DOHH2 (cell line): ENCODE data around the gene ZNHIT1.

Experiments
- H3F3A ChIP-seq: fragments of 200-600 bp; sonication (generic), shearing (Covaris generic); 2 replicates; pipeline ENCODE4 v1.6.0; 2016; ENCODE audit warnings: antibody characterized with exemption, mild to moderate bottlenecking; ENCODE audit not compliant: control insufficient read depth, insufficient read depth
- H3K27ac ChIP-seq: fragments of 200-600 bp; sonication (generic); 2 replicates; pipeline ENCODE4 v1.5.1; 2014; ENCODE audit warnings: low read depth, mild to moderate bottlenecking, low read length, moderate library complexity
- H3K27me3 ChIP-seq: fragments of 200-600 bp; sonication (generic); 2 replicates; pipeline ENCODE4 v1.6.1; 2014; ENCODE audit warnings: mild to moderate bottlenecking, low read length, mixed read lengths; ENCODE audit not compliant: control insufficient read depth
- H3K36me3 ChIP-seq: fragments of 200-600 bp; sonication (generic); 2 replicates; pipeline ENCODE4 v1.6.1; 2014; ENCODE audit warnings: mild to moderate bottlenecking, low read length, moderate library complexity, mixed read lengths; ENCODE audit not compliant: control insufficient read depth
- H3K4me1 ChIP-seq: fragments of 200-600 bp; sonication (generic); 2 replicates; pipeline ENCODE4 v1.6.1; 2014; ENCODE audit warnings: mild to moderate bottlenecking, low read length, mixed read lengths; ENCODE audit not compliant: control insufficient read depth
- H3K4me2 ChIP-seq: fragments of 200-600 bp; sonication (generic); 2 replicates; pipeline ENCODE4 v1.6.0; 2014; ENCODE audit warnings: mild to moderate bottlenecking, low read length, moderate library complexity
- H3K4me3 ChIP-seq: fragments of 200-600 bp; sonication (generic); 2 replicates; pipeline ENCODE4 v1.5.1; 2014; ENCODE audit warnings: mild to moderate bottlenecking, low read length, mixed read lengths
- H3K79me2 ChIP-seq: fragments of 200-600 bp; sonication (generic); 2 replicates; pipeline ENCODE4 v1.6.1; 2014; ENCODE audit warnings: mild to moderate bottlenecking, low read length, mixed read lengths; ENCODE audit not compliant: control insufficient read depth
- H3K9me2 ChIP-seq: fragments of 200-600 bp; sonication (generic); replicated peaks from 2 replicates; pipeline ENCODE4 v1.6.1; 2014; ENCODE audit warnings: mild to moderate bottlenecking, low read length, mixed read lengths; ENCODE audit not compliant: control insufficient read depth
- H3K9me3 ChIP-seq: fragments of 200-600 bp; sonication (generic); 2 replicates; pipeline ENCODE4 v1.6.1; 2014; ENCODE audit warnings: antibody characterized with exemption, low read length, mixed read lengths; ENCODE audit not compliant: control insufficient read depth, insufficient read depth
- H4K20me1 ChIP-seq: fragments of 200-600 bp; sonication (generic); 2 replicates; pipeline ENCODE4 v1.6.0; 2014; ENCODE audit warnings: low read depth, mild to moderate bottlenecking, antibody characterized with exemption, low read length, moderate library complexity; ENCODE audit not compliant: control insufficient read depth, insufficient read depth
- EZH2phosphoT487 ChIP-seq: fragments of 200-600 bp; sonication (generic); IDR thresholded peaks from 2 replicates; pipeline ENCODE4 v1.6.1; 2017; ENCODE audit warnings: borderline replicate concordance, mild to moderate bottlenecking, antibody characterized with exemption, low read length, moderate library complexity, mixed read lengths
- TF ChIP-seq, protein P1 (sequence below): fragments of 200-600 bp; sonication (generic); IDR thresholded peaks from one replicate; pipeline ENCODE4 v1.5.1; 2014; ENCODE audit warnings: antibody characterized with exemption, mild to moderate bottlenecking, low read depth, low read length; ENCODE audit not compliant: poor library complexity, severe bottlenecking

Gene ZNHIT1

DNA sequence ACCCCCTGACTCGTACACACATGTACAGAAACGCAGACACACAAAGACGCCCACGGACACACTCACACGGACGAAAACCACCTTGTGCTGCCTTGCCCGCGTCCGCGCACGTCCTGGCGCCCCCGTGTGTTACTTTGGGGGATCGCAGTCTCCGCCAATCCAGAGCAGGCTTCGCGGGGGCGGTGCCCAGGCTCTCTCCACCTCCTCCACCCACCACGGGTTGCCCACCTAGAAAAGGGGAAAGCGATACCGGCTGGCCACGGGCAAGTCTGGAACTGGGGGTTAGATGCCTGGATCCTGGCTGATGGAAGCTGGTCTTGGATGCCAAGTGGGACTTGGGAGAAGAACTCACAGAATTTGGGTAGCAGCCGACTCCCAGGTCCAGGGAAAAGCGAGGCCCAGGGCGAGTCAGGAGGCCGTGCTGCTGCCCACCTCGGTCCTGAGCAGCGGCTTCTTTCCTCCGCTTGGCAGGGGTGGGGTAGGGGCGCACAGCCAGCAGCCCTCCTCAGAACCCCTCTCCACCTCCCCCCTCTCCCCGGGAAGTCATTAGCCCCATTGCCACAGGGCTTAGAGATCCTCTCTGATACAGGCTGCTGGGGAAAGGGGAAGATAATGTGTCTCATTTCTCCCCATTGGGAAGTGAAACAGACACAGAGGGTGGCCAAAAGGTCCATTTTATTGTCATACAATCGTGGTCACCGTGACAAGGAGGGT is 48.0 kb upstream of the ZNHIT1 start:
- Histone ChIP-seq H3K27me3 (peaks cover 76% of the 10 kb centered on the region), H3K9me2 (no peaks in the 10 kb centered on the region), H4K20me1 (peaks cover 26% of the 10 kb centered on the region), H3K4me3 (no peak overlapping the region), H3K9me3 (no peaks in the 10 kb centered on the region), H3K79me2 (no peaks in the 10 kb centered on the region), H3F3A (peaks cover 3% of the 10 kb centered on the region; the same call in 1 of the 2 replicates), H3K4me2 (peak overlapping the region; percentile 9), H3K36me3 (no peaks in the 10 kb centered on the region), H3K27ac (no peak overlapping the region), H3K4me1 (peaks cover 50% of the 10 kb centered on the region)
- TF ChIP-seq EZH2phosphoT487, result peak; percentile 77; the same call in 1 of the 2 replicates
- TF ChIP-seq, protein P1, sequence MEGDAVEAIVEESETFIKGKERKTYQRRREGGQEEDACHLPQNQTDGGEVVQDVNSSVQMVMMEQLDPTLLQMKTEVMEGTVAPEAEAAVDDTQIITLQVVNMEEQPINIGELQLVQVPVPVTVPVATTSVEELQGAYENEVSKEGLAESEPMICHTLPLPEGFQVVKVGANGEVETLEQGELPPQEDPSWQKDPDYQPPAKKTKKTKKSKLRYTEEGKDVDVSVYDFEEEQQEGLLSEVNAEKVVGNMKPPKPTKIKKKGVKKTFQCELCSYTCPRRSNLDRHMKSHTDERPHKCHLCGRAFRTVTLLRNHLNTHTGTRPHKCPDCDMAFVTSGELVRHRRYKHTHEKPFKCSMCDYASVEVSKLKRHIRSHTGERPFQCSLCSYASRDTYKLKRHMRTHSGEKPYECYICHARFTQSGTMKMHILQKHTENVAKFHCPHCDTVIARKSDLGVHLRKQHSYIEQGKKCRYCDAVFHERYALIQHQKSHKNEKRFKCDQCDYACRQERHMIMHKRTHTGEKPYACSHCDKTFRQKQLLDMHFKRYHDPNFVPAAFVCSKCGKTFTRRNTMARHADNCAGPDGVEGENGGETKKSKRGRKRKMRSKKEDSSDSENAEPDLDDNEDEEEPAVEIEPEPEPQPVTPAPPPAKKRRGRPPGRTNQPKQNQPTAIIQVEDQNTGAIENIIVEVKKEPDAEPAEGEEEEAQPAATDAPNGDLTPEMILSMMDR, result peak; percentile 100

DNA sequence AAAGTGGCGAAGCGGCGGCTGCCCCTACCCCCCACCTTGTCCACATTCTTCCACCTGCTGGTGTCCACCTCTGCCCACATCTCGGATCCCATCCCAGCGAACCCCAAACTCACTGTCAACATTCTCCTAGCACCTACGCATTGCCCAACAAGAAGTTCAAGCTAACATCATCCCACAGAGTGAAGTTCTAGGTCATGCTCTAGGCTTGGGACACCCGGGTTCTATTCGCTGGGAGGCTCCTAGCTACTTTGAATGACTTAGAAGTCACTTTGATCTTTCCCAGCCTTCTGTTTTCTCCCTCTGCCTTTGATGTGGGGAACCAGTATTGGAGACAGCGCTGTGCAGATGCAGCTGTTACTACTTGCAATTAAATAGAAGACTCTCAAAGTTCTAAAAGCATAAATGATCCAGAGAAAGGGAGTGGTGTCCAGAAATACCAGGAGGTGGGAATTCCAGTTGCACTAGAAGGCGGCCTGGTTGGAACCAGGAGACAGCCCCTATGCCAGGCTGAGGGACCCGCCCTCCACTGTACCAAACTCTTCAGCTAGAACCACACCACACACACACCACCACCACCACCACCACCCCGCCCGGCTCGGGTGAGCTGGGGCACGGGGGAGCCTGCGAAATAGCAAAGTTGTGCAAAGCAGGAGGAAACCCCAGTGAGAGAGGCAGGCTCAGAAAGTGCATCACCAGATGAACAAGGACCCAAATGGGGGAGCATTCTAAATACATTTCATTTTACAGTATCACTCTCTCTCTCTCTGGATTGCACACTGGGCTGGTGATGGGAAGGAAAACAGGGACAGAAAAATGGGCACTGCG is 47.1 kb upstream of the ZNHIT1 start:
- no peaks in the 10 kb centered on the region for H3K36me3 ChIP-seq
- H3K4me1 ChIP-seq, result peaks cover 42% of the 10 kb centered on the region
- H3F3A ChIP-seq, result peaks cover 3% of the 10 kb centered on the region; the same call in 1 of the 2 replicates
- H3K4me2 ChIP-seq, result no peak overlapping the region
- no peak overlapping the region for H3K27ac ChIP-seq
- H3K9me2 ChIP-seq, result no peaks in the 10 kb centered on the region
- H3K4me3 ChIP-seq, result no peak overlapping the region
- H3K27me3 ChIP-seq, result peaks cover 79% of the 10 kb centered on the region
- TF ChIP-seq, protein P1, result no peak
- TF ChIP-seq EZH2phosphoT487, result peak; percentile 89; the same call in 1 of the 2 replicates
- H3K79me2 ChIP-seq, result no peaks in the 10 kb centered on the region
- H3K9me3 ChIP-seq, result no peaks in the 10 kb centered on the region
- peaks cover 22% of the 10 kb centered on the region for H4K20me1 ChIP-seq

DNA sequence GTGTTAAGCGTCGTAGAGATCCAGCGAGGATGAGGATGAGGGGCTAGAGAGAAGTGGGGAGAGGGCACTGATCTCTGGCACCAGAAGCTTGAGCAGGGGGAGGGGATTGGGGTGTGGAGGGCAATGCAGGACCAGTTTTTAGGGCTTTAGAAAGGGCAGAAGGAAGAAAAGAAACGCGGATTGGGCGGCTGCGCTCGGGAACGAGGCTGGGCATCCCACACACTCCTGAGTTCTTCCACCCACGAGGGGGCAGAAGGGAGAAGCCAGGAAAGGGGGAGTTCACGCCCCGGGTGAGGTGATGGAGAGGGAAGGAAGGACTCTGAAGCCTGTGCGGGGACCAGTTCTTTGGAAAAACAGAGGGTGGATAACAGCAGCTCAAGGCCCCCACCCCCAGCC is 46.5 kb upstream of the ZNHIT1 start:
- Histone ChIP-seq H3K27ac (no peak overlapping the region), H3K4me3 (no peak overlapping the region), H3K27me3 (peaks cover 76% of the 10 kb centered on the region), H3K9me2 (no peaks in the 10 kb centered on the region), H3K36me3 (no peaks in the 10 kb centered on the region), H3K4me1 (peaks cover 36% of the 10 kb centered on the region), H3K79me2 (no peaks in the 10 kb centered on the region), H3K4me2 (no peak overlapping the region), H3K9me3 (no peaks in the 10 kb centered on the region), H4K20me1 (peaks cover 17% of the 10 kb centered on the region; the same call in 1 of the 2 replicates), H3F3A (peaks cover 3% of the 10 kb centered on the region; the same call in 1 of the 2 replicates)
- TF ChIP-seq, protein P1, result peak; percentile 41
- TF ChIP-seq EZH2phosphoT487, result no peak
